ENCODE measurements around the gene RNF40. TPM values are rescaled to one million over a fixed set of nuclear protein-coding genes. Genes with fewer than 3 reads are reported as not detected.

Gene RNF40
- total RNA-seq, 1 donor from 2014 or later = 115 TPM

DNA sequence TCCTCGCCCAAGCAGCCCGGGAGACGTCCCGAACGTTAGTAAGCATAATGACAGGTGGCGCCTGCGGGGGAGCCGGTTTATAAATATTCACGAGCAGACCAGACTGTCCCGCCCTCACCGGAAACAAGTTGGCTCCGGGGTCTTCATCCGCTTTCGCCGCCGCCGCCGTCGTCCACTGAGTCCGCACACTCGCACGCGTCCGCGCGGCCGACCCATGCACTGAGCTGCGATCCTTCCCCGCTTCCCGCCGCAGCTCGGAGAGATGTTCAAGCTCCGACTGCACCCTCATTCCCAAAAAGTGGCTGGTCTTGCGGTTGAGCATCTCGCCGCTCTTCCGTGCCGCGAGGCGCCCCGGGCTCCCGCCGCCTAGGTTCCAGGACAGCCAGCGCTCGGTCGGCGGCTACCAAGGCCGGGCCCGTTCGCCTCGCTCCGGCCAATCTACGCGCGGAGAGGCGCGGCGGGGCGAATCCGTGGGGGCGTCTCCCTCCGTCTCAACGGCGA lies 645 bp upstream of the RNF40 start:
- no peak for DNase-seq (ENCODE audit: extremely low read depth, low read depth, low spot score)

DNA sequence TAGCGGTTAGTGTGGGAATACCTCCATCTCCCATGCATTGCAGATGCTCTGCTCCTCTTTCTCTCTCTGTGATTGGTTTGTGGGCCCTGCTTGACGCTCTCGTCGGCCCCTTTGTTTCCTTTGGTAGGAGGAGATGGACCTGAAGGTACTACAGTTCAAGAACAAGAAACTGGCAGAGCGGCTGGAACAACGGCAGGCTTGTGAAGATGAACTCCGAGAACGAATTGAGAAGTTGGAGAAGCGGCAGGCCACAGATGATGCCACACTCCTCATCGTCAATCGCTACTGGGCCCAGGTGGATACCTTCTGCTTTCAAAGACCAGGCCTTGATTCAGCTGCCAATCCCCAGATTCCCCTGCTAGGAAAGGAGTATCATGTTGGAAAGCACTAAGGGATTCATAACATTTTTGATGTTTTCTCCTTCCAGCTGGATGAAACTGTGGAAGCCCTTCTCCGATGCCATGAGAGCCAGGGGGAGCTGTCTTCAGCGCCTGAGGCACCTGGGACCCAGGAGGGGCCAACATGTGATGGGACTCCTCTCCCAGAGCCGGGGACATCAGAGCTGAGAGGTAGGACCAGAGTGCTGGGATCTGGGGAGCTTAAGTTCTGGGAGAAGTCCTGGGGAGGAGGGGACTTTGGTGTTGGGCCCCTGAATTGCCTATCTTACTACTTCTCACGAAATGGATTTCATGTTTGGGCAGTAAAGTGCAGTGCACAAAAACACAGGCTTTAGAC lies 1.0 kb downstream of the RNF40 start:
- DNase-seq (ENCODE audit: extremely low read depth, low read depth, low spot score) = no peak

DNA sequence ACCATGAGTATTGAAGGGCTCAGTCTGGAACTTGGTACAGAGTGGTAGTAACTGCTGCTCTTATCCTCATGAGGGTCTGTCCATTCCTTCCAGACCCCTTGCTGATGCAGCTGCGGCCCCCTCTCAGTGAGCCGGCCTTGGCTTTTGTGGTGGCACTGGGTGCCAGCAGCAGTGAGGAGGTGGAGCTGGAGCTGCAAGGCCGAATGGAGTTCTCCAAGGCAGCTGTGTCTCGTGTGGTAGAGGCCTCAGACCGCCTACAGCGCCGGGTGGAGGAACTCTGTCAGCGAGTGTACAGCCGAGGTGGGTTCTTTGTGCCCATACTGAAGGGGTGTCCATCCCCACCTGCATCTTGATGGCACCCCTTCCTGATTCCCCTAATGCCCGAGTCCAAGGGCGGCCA lies 2.0 kb downstream of the RNF40 start:
- DNase-seq (ENCODE audit: extremely low read depth, low read depth, low spot score) = no peak

DNA sequence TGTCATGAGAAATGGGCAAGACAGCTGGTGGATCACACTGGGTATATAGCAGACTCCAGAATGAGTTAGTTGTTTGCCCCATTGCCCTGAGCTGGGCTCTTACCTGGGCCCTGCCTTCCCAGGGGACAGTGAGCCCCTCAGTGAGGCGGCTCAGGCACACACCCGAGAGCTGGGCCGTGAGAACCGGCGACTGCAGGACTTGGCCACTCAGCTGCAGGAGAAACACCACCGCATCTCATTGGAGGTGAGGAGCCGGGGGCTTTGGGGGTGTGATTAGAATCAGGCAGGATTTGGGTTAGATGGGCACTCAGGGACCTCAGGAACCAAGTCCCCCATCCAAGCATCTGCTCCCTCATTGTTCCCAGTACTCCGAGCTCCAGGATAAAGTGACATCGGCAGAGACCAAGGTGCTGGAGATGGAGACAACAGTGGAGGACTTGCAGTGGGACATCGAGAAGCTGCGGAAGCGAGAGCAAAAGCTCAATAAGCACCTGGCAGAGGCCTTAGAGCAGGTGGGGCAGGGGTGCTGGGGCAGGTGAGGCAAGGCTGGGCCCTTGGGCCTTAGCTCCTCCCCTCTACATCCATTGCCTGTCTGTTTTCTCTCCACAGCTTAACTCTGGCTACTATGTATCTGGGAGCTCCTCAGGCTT lies 2.8 kb downstream of the RNF40 start:
- no peak for DNase-seq (ENCODE audit: extremely low read depth, low read depth, low spot score)

DNA sequence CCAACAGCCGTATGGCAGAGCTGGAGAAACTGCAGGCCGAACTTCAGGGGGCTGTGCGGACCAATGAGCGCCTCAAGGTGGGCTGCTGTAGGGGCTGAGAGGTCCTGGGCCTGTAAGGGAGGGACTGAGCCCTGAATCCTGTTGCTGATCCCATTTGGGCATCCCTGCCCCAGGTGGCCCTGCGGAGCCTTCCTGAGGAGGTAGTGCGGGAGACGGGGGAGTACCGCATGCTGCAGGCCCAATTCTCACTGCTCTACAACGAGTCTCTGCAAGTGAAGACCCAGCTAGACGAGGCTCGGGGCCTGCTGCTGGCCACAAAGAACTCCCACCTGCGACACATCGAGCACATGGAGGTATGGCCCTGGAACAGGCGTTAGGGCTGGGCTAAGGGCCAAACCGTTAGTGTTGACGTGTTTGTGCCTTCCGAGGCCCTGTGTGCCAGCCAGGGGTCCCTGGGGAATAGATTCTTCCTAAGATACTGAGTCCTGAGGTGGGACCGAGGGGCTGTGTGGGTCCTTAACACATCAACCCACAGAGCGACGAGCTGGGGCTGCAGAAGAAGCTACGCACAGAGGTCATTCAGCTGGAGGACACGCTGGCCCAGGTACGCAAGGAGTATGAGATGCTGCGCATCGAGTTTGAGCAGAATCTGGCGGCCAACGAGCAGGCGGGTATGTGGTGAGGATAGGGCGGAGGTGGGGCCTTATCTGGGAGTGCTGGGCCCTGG lies 4.2 kb downstream of the RNF40 start:
- no peak for DNase-seq (ENCODE audit: extremely low read depth, low read depth, low spot score)

DNA sequence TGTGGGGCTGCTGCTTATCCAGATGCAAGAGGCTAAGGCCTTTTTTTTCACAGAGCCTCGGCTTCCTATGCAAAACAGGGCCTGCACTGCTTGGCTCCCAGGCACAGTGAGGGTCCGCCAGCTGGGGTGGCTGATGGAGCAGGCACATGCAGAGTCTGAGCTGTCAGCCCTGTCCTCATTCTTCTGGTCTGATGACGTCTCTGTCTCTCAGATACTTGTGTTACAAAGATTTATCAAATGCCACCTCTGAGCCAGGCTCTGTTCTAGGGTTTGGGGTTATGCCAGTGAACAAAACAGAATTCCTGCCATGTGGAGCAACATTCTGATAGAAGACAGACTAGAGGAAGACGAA lies 4.8 kb downstream of the RNF40 start:
- DNase-seq (ENCODE audit: extremely low read depth, low read depth, low spot score) = no peak

DNA sequence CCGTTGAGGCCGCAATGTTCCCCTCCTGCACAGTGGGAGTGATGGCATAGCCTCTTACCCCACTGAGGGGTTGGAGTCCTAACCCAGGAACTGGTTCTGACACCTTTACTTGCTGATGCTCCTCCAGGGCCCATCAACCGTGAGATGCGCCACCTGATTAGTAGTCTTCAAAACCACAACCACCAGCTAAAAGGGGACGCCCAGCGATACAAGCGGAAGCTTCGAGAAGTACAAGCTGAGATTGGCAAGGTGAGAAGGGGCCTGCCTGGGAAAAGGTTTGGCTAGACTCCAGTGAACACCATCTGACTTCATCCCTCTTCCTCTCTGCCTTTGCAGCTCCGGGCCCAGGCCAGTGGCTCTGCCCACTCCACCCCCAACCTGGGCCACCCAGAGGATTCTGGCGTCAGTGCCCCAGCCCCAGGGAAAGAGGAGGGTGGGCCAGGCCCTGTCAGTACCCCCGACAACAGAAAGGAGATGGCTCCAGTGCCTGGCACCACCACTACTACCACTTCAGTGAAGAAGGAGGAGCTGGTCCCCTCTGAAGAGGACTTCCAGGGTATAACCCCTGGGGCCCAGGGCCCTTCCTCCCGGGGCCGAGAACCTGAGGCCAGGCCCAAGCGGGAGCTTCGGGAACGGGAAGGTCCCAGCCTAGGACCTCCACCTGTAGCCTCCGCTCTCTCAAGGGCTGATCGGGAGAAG lies 5.8 kb downstream of the RNF40 start:
- no peak for DNase-seq (ENCODE audit: extremely low read depth, low read depth, low spot score)

DNA sequence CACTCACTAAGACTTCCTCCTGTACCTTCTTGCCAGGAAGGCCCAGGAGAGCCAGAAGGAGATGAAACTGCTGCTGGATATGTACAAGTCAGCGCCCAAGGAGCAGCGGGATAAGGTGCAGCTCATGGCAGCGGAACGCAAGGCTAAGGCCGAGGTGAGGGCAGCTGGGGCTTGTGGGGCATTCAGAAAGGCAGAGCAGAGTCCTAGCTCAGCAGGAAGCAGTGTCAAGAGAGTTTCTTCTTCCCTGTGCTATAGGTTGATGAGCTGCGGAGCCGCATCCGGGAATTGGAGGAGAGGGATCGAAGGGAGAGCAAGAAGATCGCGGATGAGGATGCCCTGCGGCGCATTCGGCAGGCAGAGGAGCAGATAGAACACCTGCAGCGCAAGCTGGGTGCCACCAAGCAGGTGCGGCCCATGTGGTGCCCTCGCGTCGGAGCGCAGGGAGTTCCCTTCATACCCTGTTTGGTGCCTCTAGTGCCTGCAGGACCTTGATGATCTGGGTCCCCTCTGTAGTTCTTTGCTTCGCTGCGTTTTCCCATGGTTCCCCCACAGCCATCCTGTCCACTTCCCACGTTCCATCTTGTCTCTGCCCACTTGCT lies 6.6 kb downstream of the RNF40 start:
- DNase-seq (ENCODE audit: extremely low read depth, low read depth, low spot score) = no peak

DNA sequence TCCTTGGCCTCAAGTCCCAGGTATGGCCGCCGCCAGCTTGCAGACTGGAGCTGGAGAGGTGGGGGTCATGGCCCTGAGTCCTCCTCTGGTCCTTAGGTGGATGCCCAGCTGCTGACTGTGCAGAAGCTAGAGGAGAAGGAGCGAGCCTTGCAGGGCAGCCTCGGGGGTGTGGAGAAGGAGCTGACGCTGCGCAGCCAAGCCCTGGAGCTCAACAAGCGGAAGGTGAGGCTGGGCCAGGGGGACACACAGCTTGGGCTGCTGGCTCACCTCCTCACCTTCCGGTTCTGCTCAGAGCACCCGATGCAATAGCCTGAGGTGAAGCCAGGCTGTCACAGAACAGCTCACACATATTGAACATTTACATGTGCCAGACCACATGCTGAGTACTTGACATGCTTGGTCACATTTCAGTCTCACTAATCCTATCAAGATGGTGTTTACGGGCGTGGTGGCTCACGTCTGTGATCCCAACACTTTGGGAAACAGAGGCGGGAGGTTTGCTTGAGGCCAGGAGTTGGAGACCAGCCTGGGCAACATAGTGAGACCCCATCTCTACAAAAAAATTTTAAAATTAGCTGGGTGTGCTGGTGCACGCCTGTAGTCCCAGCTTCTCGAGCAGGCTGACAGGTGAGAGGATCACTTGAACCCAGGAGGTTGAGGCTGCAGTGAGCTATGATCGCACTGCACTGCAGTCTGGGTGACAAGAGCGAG lies 7.4 kb downstream of the RNF40 start:
- DNase-seq (ENCODE audit: extremely low read depth, low read depth, low spot score) = no peak

DNA sequence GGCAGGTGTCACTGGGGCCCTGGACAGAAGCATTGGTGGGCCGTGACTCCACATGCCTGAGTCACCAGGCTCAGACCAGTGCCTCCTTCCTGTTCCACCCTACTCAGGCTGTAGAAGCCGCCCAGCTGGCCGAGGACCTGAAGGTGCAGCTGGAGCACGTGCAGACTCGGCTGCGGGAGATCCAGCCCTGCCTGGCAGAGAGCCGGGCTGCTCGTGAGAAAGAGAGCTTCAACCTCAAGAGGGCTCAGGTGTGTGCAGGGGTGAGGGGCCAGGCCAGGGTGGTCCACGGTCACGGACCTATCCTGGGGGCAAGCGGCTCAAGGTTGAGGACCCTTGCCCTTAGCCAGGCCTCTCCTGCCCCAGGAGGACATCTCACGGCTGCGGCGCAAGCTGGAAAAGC lies 9.6 kb downstream of the RNF40 start:
- DNase-seq (ENCODE audit: extremely low read depth, low read depth, low spot score) = no peak

DNA sequence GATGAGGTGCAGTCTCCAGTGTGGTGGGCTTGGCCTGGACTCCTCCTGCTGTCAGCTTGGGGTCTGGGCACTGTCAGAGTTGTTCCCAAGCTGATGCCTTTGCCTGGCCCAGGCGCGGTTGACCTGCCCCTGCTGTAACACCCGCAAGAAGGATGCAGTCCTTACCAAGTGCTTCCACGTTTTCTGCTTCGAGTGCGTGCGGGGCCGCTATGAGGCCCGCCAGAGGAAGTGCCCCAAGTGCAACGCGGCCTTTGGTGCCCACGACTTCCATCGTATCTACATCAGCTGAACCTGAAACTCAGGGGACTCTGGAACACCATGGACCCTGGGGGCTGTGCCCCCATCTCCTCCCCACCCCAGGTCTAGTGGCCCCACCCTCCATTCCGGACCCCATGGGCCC lies 11.7 kb downstream of the RNF40 start:
- DNase-seq (ENCODE audit: extremely low read depth, low read depth, low spot score) = no peak

DNA sequence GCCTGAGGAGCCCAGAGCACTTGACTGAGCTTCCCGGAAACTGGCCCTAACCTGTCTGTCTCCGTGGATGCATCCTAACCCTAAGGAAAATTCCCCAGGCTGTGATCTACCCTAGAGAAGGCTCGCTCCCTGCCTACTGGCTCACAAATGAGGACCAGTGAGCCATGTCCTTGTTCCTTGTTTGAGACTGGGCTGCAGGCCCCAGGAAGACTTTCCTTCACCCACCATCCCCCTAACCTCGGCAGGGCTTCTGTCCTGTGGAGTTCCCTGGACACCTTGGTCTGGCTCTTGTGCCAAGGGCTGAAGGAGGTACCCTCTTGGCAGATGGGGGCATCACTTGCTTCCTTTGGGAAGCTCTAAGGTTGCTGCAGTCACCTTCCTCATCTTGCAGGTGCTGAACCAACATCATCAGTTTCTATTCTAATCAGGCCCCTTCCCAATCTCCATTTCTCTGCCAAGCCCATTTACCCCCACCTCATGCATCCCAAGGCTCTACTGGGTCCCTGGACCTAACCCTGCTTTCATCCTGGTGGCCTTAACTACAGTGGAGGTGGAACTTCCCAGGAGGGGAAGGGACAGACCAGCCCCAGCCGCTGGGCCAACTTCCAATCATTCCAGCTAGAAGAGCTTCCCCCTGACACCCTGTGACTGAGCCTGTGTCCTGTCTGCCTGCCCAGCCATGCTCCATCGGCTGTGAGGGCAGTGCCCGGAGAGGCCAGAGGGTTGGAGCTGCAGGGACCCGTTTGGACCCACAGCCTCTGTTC lies 12.4 kb downstream of the RNF40 start:
- no peak for DNase-seq (ENCODE audit: extremely low read depth, low read depth, low spot score)

DNA sequence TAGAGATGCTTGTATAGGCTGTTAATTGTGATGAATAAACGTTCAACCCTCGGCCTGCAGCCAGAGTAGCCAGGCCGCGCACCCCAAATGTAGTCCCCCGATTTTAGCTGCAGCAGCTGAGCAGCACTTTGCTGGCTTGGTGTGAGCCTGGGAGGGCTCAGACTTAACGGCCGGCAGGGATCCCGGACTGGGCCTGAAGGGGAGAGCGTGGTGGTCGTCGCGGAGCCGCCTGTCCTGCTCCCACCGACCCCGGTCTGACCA lies 12.9 kb downstream of the RNF40 start:
- no peak for DNase-seq (ENCODE audit: extremely low read depth, low read depth, low spot score)

DNA sequence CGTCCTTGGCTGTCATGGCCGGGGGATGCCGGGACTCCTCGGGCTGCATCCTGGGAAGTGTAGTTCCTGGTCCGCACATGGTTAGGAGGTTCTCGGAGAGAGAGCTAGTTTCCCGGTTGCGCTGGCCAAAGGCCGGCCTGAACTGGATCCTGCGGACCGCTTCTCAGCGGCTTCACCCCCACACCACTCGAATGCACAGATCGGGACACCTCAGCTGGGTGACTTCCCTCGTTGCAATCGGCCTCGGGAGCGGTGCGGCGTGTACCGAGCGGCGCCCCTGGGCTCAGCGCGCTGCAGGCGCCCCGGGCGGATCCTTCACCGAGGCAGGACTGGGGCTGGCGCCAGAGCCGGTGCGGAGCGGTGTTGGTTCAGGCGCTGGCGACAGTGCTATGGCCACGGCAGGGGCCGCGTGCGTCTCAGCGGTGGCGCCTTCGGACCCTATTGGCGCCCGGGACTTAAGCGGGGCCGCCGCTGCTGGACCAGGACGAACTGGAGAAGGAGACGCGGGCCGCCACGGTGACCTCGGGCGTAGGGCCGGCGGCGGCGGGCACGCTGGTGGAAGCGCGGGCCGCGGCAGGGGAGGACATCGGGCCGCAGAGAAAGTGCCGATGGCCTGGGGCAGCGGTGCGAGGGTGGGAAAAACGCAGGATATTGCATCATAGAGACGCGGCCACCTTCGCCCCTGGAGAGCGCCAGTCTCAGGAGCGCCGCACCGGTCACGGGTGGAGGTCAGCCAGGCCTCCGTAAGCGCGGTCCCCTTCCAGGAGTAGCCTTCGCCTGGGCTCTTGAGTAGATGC lies 13.5 kb downstream of the RNF40 start:
- DNase-seq (ENCODE audit: extremely low read depth, low read depth, low spot score) = no peak

DNA sequence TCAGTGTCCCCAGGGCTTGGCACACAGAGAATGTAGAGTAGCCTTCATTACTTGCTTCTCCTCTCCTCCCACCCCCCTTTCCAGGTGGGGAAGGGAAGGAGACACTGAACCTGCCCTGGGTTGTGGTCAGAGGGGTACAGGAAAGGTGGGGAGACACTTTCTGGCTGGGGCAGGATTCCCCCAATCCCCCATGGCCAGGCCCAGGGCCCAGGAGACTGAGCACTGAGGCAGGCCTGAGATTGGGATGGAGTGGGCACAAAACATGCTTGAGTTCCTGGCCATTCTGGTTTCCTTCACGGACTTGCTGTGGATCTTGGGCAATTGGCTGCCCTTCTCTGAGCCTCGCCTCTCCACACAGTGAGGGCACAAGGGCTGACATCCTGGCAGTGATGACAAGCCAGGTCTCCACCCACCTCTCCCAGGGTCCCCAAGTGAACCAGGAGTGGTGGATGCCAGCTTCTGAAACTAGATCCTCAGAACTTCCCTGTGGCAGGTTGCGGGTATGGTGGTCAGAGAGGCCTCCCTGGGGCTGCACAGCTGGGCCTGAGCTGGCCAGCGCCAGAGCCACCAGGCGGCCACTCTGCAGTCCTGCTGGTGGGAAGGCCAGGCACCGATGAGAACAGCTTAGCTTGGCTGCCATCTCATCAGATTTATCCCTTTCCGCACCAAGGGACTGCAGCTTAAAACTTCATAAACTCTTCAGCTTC lies 15.6 kb downstream of the RNF40 start:
- no peak for DNase-seq (ENCODE audit: extremely low read depth, low read depth, low spot score)

DNA sequence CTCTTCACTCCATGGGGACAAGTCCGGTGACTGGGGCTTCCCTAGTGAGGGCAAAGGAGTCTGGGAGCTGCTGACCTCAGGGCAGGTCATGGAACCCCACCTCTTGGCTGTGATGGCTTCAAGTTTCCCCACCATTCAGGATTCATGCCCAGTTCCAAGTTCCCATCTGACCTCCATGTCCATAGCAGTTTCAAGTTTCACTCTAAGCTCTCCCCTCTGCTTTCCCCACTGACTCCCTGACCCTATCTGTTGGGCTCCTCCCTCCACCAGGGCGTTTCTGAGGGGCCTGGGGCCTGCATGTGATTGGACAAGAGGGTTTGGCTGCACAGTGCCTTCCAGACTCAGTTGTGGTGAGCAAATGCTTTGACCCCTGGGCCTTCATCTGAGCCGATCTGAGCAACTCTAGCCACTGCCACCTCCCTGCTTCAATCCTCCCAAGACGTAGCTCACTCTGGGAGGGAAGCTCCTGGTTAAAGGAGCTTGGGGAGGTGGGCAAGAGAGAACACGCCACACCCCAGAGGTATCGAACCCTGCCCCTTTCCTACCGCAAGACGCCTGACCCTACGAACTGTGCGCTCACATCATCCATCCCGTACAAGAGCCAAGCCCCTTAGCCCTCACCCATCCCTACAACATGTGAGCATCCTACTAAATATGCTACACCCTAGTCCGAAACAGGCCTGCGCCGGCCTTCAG lies 16.6 kb downstream of the RNF40 start:
- no peak for DNase-seq (ENCODE audit: extremely low read depth, low read depth, low spot score)

DNA sequence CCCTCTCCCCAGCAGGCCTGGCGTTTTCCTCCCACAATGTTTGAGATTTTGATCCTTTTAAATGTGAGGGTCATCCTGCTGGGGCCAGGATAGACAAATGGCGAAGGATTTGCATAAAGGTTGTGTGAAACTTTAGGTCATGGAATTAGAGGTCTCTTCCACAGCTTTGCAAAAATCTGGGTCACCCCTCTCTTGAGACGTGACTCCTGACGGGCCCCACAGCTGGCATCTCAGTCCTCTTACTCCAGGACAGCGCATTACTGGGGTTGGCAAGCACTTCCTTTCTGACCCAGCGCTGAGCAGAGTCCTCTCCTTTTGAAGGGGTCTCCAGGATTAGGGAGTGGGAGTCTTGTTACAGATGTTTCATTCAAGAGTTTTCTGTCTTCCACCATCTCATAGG lies 17.5 kb downstream of the RNF40 start:
- no peak for DNase-seq (ENCODE audit: extremely low read depth, low read depth, low spot score)

DNA sequence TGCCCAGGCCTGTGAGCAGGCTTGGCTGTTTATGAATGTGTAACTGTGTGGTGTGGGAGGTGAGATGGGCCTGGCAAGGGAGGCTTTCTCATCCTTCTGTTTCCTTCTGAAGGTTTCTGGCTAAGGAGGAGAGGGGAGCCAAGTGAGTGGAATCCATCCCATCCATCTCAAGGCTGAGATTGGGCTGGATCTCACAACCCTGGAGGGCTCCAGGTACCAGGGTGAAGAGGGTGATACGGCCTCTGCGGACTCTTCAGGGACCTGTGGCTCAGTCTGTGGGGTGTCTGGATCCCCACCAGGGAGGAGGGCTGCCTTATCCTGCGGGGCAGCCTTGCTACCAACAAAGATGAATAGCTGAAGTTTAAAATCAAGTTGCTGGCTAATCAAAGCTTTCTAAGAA lies 17.9 kb downstream of the RNF40 start:
- DNase-seq (ENCODE audit: extremely low read depth, low read depth, low spot score) = no peak
